Body of pancreas (tissue), 4 donors: ENCODE data around the gene PPP1R1B. TPM values are rescaled to one million over a fixed set of nuclear protein-coding genes. Genes with fewer than 3 reads are reported as not detected.

Experiments
- ATAC-seq: fragments of 150-250 bp; one replicate; pipeline ENCODE4 v1.9.1; 2016
- DNase-seq, 4 donors: peaks; one replicate each; pipeline ENCODE4 v3.0.0-alpha.2; 2019
- H3K27ac ChIP-seq, 4 donors: fragments of 200-600 bp; sonication (generic); 1 replicate in 3 of 4; 2 replicates in 1 of 4; pipeline versions ENCODE4 v1.5.1 to v1.6.1; 2016 to 2019; ENCODE audit warnings: mild to moderate bottlenecking in 1 of 4, mixed read lengths in 1 of 4, moderate library complexity in 1 of 4
- H3K27me3 ChIP-seq, 2 donors: fragments of 200-600 bp; sonication (generic); one replicate each; pipeline ENCODE4 v1.6.0; 2016; ENCODE audit warnings: mild to moderate bottlenecking in 1 of 2
- H3K36me3 ChIP-seq, 2 donors: fragments of 200-600 bp; sonication (generic); replicated peaks in 1 of 2; 2 replicates each; pipeline ENCODE4 v1.5.1; 2016; ENCODE audit warnings: low read depth in 2 of 2; ENCODE audit not compliant: insufficient read depth in 1 of 2
- H3K4me1 ChIP-seq: fragments of 200-600 bp; sonication (generic); one replicate; pipeline ENCODE4 v1.6.0; 2016
- H3K4me3 ChIP-seq, 2 donors: fragments of 200-600 bp; sonication (generic); 1 replicate in 1 of 2; 2 replicates in 1 of 2; pipeline ENCODE4 v1.5.1; 2016 to 2019
- H3K9me3 ChIP-seq, 3 donors: fragments of 200-600 bp; sonication (generic); 1 replicate in 2 of 3; 2 replicates in 1 of 3; pipeline ENCODE4 v1.5.1; 2016
- CTCF ChIP-seq, 7 experiments: fragments of 450-650 bp in 4 of 7; fragments of 200-600 bp in 3 of 7; sonication (generic) in 3 of 7; IDR thresholded peaks; one replicate each; pipeline ENCODE4 v1.5.1; 2016 to 2019; ENCODE audit warnings: antibody characterized with exemption in 7 of 7
- POLR2A ChIP-seq, 3 donors: fragments of 450-650 bp; IDR thresholded peaks; one replicate each; pipeline ENCODE4 v1.6.1; 2016; ENCODE audit warnings: antibody characterized with exemption in 3 of 3, mild to moderate bottlenecking in 2 of 3
- WGBS, 2 donors: methylation state at CpG; one replicate each; pipeline ENCODE4 v1.1.5; 2017; 5-methylcytosine and 5-hydroxymethylcytosine counted together
- intact Hi-C: fragments of 100-400 bp; cut with DNase I; formaldehyde crosslinking; loops from one replicate; pipeline ENCODE4 v1.15.1; 2023
- total RNA-seq, 2 donors: library from RNA; depleted of rRNA; stranded (reverse); fragments of >200 nt; gene quantifications; one replicate each; pipeline ENCODE4 v1.1.0, GENCODE V29; 2016

The PPP1R1B gene
- total RNA-seq, 2 donors from 2014 or later: 38.4 to 75.8 TPM

- no peak for TF ChIP-seq CTCF (IDR thresholded peaks at IDR 0.05)
- no peak for TF ChIP-seq POLR2A (IDR thresholded peaks at IDR 0.05)
- Histone ChIP-seq H3K4me1 (peaks cover 14% of the 10 kb centered on the region), H3K4me3 (no peak overlapping the region), H3K27me3 (no peaks in the 10 kb centered on the region), H3K27ac (no peak overlapping the region), H3K9me3 (no peaks in the 10 kb centered on the region), H3K36me3 (peaks cover 0 to 9% of the 10 kb centered on the region in 2 donors)
- DNase-seq (peak in 1 of 4 donors; percentile 36), ATAC-seq (no peak)
- intact Hi-C loops: no loop called here
- WGBS, 2 donors: 86 to 90% methylated on average over 4 to 22 of the region's 22 CpGs
These were observed 36.0 kb downstream of the PPP1R1B start for GRCh38 chr17:39662551-39663339.

DNA sequence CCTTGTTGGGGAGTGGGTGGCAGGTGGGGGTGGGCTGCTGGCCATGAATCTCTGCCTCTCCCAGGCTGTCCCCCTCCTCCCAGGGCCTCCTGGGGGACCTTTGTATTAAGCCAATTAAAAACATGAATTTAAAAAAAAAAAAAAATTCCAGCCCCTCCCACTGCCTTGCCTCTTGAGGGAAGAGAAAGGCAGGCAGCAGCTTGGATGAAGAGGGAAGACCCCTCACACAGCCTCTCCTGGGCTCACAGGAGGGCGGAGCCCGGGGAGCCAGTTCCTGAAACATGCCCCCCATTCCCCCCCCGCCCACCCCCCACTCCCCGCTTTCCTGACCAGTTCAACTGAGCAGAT is 36.6 kb downstream of the PPP1R1B start:
- ATAC-seq (no peak), DNase-seq (no peak)
- Histone ChIP-seq H3K36me3 (peaks cover 0 to 6% of the 10 kb centered on the region in 2 donors), H3K9me3 (no peaks in the 10 kb centered on the region), H3K4me1 (peaks cover 19% of the 10 kb centered on the region), H3K4me3 (no peak overlapping the region), H3K27me3 (no peaks in the 10 kb centered on the region), H3K27ac (no peak overlapping the region)
- intact Hi-C loops: no loop called here
- WGBS, 2 donors: 71 to 79% methylated on average over 3 to 4 of the region's 4 CpGs
- TF ChIP-seq CTCF (IDR thresholded peaks at IDR 0.05) (no peak), POLR2A (IDR thresholded peaks at IDR 0.05) (no peak)

GRCh38 chr17:39663688-39664580 is 37.2 kb downstream of the PPP1R1B start:
- Histone ChIP-seq H3K4me3 (no peak overlapping the region), H3K36me3 (peaks cover 0 to 6% of the 10 kb centered on the region in 2 donors), H3K27ac (no peak overlapping the region), H3K9me3 (no peaks in the 10 kb centered on the region), H3K27me3 (no peaks in the 10 kb centered on the region), H3K4me1 (peaks cover 24% of the 10 kb centered on the region)
- no peak for DNase-seq
- TF ChIP-seq CTCF (IDR thresholded peaks at IDR 0.05) (no peak), POLR2A (IDR thresholded peaks at IDR 0.05) (no peak)
- no peak for ATAC-seq
- intact Hi-C loops: no loop called here
- WGBS, 2 donors: 49 to 59% methylated on average over 7 to 12 of the region's 17 CpGs

- DNase-seq: no peak
- no peak for TF ChIP-seq POLR2A (IDR thresholded peaks at IDR 0.05)
- no peak for TF ChIP-seq CTCF (IDR thresholded peaks at IDR 0.05)
- intact Hi-C loops: no loop called here
- WGBS, 2 donors: 37 to 59% methylated on average over 9 to 12 of the region's 15 CpGs
- no peak within 1 kb of the TSS for H3K4me3 ChIP-seq
- H3K4me1 ChIP-seq: peaks cover 24% of the 10 kb centered on the region
- peaks cover 0 to 6% of the 10 kb centered on the region in 2 donors for H3K36me3 ChIP-seq
- no peak for ATAC-seq
- H3K27ac ChIP-seq: no peak within 1 kb of the TSS
- H3K27me3 ChIP-seq: no peaks in the 10 kb centered on the region
- H3K9me3 ChIP-seq: no peaks in the 10 kb centered on the region
These were observed 38.1 kb downstream of the PPP1R1B start, which contains the start of gene TCAP for GRCh38 chr17:39664581-39665561. Gene TCAP (plus strand): TSS chr17:39665349. CDS start chr17:39665360, 11 bp downstream.
